HG02970 (cell line): ENCODE results near the gene SASH1.

Experiments used
- ATAC-seq: cut with Tn5 transposase; IDR thresholded peaks from one replicate; pipeline ENCODE4 v1.9.1; 2021; ENCODE audit warnings: mild to moderate bottlenecking, moderate library complexity, moderate number of reproducible peaks; ENCODE audit not compliant: unreplicated experiment, low FRiP score

The SASH1 gene

DNA sequence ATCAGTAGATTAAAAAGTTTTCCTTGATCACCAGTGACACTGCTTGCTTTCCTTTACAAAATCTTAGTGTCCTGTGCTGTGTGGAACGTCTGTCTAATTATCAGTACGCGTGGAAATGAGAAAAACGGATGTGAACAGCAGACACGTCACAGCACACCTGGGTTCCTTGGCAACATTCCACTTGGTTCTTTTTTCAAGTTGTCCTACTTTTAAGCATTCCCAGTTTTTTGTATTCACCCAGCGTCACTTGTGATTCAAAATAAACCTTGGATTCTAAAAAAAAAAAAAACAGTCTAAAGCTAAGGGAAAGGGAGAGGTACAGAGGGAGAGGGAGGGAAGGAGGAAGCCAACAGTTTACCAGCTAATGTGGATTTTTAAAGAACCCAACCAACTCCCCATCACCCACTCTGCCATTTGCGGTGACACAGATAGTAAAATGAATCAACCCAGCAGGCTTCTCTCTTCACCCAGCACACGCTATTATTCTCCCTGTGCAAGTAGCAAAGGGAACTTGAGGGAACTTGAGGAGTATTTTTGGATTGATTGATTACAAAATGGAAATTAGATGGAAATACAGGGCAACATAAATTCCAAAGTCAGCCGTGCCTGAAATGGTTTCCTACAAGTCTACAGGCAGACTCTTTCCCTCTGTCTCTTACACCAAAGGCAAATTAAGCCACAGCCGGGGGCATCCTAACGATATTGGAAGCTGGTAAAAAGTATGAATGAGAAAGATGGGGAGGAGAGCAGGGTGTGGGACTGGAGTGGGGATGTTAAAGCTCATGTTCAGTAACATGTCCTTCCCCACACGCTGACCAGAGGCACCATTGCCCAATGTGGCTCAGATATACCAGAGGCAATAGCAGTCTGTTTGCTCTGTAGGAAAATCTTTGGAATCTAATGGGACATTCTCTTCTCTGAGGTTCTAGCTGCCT is 129.8 kb downstream of the SASH1 start:
- ATAC-seq, result no peak

DNA sequence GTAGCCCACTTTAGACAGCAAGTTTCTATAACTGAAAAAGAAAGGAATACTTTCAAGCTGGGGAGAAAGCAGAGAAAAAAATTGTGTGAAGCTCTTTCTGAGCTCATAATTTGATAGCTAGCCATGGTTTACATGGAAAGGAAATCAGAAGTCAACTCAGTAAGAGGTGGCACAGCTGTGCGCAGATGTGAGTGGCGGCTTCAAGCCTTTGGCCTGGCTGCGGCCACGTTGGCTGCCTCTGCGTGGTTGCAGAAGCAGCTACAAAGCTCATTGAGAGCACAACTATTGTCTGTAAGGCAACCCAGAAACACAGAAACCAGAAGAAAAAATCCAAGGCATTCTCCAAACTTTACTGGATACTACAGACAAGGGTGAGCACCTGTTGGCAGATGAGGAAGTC is 136.9 kb downstream of the SASH1 start:
- ATAC-seq, result no peak

GRCh38 chr6:148487461-148487860 is 144.8 kb downstream of the SASH1 start:
- no peak for ATAC-seq

DNA sequence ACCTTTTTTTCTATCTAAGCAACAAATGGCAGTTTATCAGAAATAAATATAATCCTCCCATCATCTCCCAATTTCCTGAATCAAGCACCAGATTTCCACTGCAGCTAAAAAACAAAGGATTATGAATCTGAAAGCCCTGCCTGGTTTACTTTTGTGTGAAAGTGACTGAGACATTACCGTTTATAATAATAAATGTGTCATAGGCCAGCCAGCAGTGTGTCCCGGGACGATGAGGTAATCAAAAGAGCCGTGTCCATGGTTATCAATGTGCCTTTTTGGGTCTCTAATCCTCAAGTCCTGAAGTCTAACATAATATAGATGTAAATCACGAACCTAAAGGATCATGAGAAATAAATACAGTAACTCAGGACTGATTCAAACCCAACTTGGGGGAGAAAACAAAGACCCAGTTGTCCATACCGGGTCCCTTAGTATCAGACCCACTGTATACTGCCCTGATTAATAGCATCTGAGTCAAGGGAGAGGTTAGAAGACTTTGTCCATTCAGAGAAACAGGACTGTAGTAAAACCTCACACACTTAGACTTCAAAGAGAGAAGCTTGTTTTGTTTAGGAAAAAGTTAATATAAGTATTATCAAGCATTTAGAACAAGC is 149.1 kb downstream of the SASH1 start:
- ATAC-seq, result no peak

- no peak for ATAC-seq
Measured at GRCh38 chr6:148492654-148493290, 150.1 kb downstream of the SASH1 start.

- ATAC-seq, result no peak
Measured at GRCh38 chr6:148493424-148493823, 150.8 kb downstream of the SASH1 start.

GRCh38 chr6:148494226-148494625 is 151.6 kb downstream of the SASH1 start:
- no peak for ATAC-seq

GRCh38 chr6:148495029-148495428 is 152.4 kb downstream of the SASH1 start:
- ATAC-seq, result no peak

DNA sequence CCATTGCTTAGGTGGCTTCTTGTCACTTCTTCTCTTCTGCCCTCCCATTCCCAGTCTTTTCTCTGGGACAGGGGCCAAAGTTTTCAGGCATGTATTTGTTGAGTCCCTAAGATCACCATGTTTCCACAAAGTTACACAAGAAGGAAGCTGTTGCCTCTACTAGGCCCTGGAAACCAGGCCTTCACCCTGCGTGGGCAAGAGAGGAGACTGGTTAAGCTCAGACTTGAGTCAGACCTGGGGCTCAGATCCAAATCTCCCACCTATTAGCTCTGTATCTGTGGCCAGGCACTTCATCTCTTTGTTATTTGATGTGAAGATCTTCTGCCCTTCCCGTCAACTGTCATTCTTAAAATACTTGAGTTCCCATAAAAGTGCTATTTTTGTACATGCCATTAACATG is 154.6 kb downstream of the SASH1 start:
- no peak for ATAC-seq

DNA sequence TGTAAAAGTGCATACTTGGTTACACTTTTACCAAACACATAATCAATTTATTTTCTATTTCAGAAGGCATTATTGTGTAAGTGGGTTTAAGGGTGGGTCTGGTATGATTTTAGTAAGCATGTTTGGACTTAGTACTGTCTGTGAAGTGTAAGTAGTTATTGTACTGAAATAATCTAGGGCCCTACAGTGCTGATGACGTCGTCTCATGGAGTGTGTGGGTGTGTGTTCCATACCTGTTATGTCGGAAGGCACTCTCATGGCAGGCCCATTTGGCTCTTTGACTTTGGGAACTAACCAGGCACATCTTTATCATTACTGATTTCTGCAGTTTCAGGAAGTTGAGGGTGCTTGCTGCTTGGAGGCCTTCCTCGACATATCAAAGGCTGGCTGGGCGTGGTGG is 155.1 kb downstream of the SASH1 start:
- no peak for ATAC-seq

DNA sequence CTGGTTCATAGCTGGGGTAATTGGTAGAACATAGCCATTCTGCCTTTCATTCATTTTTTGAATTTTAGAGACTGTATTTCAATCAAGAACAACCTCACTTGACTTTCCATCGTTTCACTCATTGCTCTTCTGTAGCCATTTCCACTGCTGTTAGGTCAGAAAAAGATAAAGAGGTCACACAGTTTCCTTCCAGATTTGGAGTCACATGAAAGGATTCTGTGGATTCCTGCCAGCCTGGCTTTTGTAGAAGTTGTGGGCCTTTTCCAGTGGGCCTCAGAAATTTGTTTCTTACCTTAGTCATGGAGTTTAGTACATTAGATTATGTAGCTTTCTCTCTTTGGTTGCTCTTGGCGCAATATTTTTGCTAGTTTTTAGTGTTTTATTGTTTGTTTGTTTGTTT is 157.8 kb downstream of the SASH1 start:
- ATAC-seq, result no peak

- ATAC-seq, result no peak
Measured at GRCh38 chr6:148501178-148501590, 158.5 kb downstream of the SASH1 start.

- no peak for ATAC-seq
Measured at GRCh38 chr6:148502083-148502772, 159.6 kb downstream of the SASH1 start.

- ATAC-seq, result no peak
Measured at GRCh38 chr6:148502773-148503135, 160.1 kb downstream of the SASH1 start.

DNA sequence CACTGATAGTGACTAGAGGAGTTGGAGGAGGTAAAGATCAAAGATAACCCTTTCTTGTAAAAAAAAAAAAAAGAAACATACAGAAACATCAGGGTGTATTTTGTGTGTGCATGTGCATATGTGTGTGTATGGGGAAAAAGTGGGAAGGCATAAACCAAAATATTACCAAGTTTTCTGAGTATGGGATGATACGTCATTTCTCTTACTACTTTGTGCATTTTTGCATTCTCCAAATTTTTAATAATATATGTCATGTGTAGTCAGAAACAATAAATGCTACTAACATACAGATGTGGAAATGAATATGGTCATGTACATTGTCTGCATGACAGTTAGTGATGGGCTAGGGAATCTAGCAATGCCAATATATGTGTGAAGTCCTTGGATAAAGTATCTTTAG is 161.1 kb downstream of the SASH1 start:
- no peak for ATAC-seq

DNA sequence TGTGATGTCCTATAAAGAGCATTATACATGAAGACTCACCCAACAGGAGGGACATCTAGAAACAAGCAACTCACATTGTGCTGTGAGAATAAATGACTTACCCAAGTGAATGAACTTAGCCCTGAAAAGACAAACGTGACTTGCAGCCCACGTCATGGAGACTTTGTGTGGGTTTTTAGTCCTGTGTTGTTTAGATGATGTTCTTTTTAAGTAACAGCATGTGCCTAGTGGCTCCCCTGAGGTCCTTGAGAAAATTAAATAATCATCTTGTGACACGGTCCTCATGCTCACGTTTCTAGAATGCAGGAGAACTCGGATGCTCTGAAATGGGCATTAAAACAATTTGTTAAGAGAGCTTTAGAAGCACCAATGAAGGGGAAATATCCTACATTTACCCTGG is 165.1 kb downstream of the SASH1 start:
- ATAC-seq, result no peak

DNA sequence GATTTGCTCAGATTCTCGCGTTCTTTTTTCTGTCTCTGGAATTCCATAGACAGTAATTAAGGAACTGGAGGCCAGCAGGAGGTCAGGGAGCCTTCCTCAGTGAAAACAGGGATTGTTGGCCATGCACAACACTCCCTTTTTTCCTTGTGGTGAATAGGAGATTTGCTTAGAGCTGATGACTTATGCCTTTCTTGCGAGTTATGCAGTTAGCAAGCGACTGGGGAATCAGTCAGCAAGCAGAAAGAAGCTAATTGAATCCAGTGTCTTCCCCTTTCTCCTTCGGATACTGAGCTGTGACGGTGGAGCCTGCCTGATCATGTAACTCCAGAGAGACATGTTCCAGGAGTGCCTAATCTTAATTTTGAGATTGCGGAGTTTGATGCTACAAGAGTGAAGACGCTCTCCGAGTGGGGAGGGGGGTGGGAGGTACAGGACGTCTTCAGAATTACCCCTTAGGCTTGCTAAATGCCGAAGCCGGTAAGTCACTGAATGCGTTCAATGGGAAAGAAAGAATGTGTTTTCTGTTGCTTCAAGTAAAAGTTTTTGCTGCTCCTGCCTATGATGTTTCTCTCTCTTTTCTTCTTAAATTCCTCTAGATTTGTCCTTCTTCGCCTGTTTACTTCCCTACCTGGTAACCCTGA is 165.9 kb downstream of the SASH1 start:
- ATAC-seq, result no peak

DNA sequence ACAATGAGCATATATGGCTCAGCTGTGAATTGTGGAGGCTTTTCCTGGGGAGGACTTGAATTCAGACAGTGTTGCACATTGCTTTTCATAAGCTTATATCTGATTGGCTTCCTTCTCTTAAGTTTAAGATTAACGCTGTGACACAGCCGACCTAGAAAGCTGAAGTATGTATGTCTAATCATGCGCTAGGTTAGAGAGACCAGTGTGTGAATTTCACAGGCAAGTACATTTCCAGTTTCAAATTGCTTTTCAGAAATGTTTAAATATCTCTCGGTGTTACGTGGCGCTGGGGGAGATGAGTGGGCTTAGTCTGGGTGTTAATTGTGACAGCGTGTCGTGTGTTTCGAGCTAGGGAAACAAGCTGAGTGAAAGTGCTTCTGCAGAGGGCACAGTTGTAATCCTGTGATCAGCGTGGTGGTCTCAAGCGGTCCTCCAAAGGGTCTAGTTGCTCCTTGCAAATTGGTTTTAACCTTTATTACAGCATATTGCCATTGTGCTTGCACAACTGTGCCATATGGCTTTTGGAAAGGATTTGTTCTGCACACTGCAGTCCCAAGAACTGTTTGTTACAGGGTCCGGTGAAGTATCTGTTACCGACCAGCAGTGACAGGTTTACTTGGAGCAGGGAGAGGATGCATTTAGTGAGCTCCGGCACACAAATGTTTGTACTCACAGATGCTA is 166.6 kb downstream of the SASH1 start:
- ATAC-seq, result no peak

DNA sequence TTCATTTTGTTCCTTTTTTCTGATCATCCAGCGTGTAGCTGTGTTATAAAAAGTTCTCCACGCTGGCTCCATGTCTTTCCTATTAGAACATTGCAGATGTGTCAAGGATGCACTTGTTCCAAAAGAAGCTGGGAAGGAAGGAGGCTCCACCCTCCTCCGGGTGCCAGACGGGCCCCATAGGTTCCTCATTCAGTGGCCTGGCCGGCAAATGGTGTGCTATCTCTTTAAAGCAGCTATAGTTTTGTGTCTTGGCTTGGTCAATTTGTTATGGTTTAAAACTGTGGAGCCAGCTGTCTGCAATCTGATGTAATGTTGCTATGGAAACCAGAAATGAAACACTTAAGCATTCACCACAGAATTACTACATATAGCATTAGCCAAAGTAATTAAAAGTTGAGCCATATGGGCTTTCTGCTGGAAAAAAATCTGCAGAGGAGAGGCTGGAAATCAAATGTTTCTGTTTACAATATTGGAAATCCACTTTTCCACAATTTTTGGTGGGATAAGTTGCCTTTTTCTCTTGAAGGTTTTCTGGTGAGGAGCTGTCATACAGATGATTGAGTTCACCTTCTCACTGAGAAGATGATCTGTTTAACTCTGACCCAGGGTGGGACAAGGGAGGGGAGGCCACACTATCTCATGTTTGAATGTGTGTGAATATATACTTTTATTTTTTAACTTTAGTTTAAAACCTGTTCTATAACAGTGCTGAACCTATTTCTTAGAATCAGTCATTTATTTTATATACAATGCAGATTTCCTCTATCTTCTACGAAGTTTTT is 167.4 kb downstream of the SASH1 start:
- peak; percentile 57 for ATAC-seq
